ENCODE results near the gene HNRNPC.

DNA sequence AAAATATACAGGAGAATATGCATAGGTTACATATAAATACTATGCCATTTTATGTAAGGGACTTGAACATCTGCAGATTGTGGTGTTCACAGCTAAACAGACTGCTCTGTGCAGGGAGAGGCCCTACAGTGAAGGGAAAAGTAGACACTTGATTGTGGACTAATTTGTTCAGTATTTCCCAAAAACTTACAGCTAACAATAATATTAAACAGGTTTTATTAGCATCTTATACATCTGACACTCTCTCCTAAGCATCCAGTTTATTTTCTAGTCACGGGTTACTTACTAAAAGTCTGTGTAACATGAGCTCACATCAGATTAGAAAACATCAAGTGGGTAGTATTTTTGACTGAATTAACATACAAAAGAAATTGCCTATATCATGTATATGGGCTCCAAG is 60.1 kb downstream of the HNRNPC start:
- TF ChIP-seq, protein P1, sequence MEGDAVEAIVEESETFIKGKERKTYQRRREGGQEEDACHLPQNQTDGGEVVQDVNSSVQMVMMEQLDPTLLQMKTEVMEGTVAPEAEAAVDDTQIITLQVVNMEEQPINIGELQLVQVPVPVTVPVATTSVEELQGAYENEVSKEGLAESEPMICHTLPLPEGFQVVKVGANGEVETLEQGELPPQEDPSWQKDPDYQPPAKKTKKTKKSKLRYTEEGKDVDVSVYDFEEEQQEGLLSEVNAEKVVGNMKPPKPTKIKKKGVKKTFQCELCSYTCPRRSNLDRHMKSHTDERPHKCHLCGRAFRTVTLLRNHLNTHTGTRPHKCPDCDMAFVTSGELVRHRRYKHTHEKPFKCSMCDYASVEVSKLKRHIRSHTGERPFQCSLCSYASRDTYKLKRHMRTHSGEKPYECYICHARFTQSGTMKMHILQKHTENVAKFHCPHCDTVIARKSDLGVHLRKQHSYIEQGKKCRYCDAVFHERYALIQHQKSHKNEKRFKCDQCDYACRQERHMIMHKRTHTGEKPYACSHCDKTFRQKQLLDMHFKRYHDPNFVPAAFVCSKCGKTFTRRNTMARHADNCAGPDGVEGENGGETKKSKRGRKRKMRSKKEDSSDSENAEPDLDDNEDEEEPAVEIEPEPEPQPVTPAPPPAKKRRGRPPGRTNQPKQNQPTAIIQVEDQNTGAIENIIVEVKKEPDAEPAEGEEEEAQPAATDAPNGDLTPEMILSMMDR (IDR thresholded peaks at IDR 0.05; ENCODE audit: borderline replicate concordance, extremely low read depth, low read length, poor library complexity, severe bottlenecking), result no peak
- TF ChIP-seq EZH2 (IDR thresholded peaks at IDR 0.05; ENCODE audit: borderline replicate concordance, low read depth, low read length, severe bottlenecking), result no peak

All from DND-41 (cell line).